ENCODE data around the gene PPP2CA.
"Not testable (repeated sequence)": the region's sequence is repeated elsewhere in the genome, so short reads cannot be mapped to it uniquely, and the experiment has no call there.

The PPP2CA gene

GRCh38 chr5:134162592-134162991 lies 63.3 kb downstream of the PPP2CA start:
- TF ChIP-seq CTCF (IDR thresholded peaks at IDR 0.05; ENCODE audit: borderline replicate concordance, control extremely low read depth, extremely low read depth, insufficient read depth, missing control alignments) = no peak
- in situ Hi-C loops (cut with MboI; ENCODE audit: low sequenced_read_pairs, unreplicated experiment) = no loop called here
- no peak for DNase-seq (ENCODE audit: low spot score)

- TF ChIP-seq CTCF (IDR thresholded peaks at IDR 0.05; ENCODE audit: borderline replicate concordance, control extremely low read depth, extremely low read depth, insufficient read depth, missing control alignments) = no peak
Measured at GRCh38 chr5:134161513-134162395, 64.1 kb downstream of the PPP2CA start.

GRCh38 chr5:134153657-134154056 lies 72.2 kb downstream of the PPP2CA start:
- in situ Hi-C loops (cut with MboI; ENCODE audit: low sequenced_read_pairs, unreplicated experiment) = no loop called here
- no peak for TF ChIP-seq CTCF (IDR thresholded peaks at IDR 0.05; ENCODE audit: borderline replicate concordance, control extremely low read depth, extremely low read depth, insufficient read depth, missing control alignments)

More at GRCh38 chr5:134161513-134162395, 64.1 kb downstream of the PPP2CA start:
- DNase-seq (ENCODE audit: low spot score) = no peak
- in situ Hi-C loops (cut with MboI; ENCODE audit: low sequenced_read_pairs, unreplicated experiment) = no loop called here

GRCh38 chr5:134153241-134153640 lies 72.6 kb downstream of the PPP2CA start:
- no peak for TF ChIP-seq CTCF (IDR thresholded peaks at IDR 0.05; ENCODE audit: borderline replicate concordance, control extremely low read depth, extremely low read depth, insufficient read depth, missing control alignments)
- no peak for DNase-seq (ENCODE audit: low spot score)
- in situ Hi-C loops (cut with MboI; ENCODE audit: low sequenced_read_pairs, unreplicated experiment) = no loop called here

More at GRCh38 chr5:134153657-134154056, 72.2 kb downstream of the PPP2CA start:
- no peak for DNase-seq (ENCODE audit: low spot score)

GRCh38 chr5:134152173-134152832 lies 73.6 kb downstream of the PPP2CA start:
- DNase-seq (ENCODE audit: low spot score); in situ Hi-C loops (cut with MboI; ENCODE audit: low sequenced_read_pairs, unreplicated experiment): not testable (repeated sequence)

GRCh38 chr5:134151723-134152122 lies 74.2 kb downstream of the PPP2CA start:
- TF ChIP-seq CTCF (IDR thresholded peaks at IDR 0.05; ENCODE audit: borderline replicate concordance, control extremely low read depth, extremely low read depth, insufficient read depth, missing control alignments) = no peak
- in situ Hi-C loops (cut with MboI; ENCODE audit: low sequenced_read_pairs, unreplicated experiment) = no loop called here
- DNase-seq (ENCODE audit: low spot score) = no peak
